Mucosa of descending colon (tissue), 3 donors: ENCODE results near the gene BRME1. TPM values are rescaled to one million over a fixed set of nuclear protein-coding genes. Genes with fewer than 3 reads are reported as not detected.

Experiments used
- ATAC-seq: fragments of 200-7000 bp; cut with Tn5 transposase; one replicate; pipeline ENCODE4 v1.9.1; 2020; ENCODE audit warnings: mild to moderate bottlenecking, moderate library complexity
- DNase-seq, 3 donors: peaks; one replicate each; pipeline ENCODE4 v3.0.0-alpha.2; 2020
- H3K36me3 ChIP-seq: fragments of 200-600 bp; one replicate; pipeline ENCODE4 v1.8.0; 2021; ENCODE audit warnings: low read depth, mild to moderate bottlenecking
- H3K4me1 ChIP-seq: fragments of 200-600 bp; one replicate; pipeline ENCODE4 v1.8.0; 2021; ENCODE audit warnings: low read depth, mild to moderate bottlenecking
- H3K4me3 ChIP-seq: fragments of 200-600 bp; one replicate; pipeline ENCODE4 v1.8.0; 2021; ENCODE audit warnings: mild to moderate bottlenecking
- H3K9me3 ChIP-seq: fragments of 200-600 bp; one replicate; pipeline ENCODE4 v1.8.0; 2021; ENCODE audit warnings: mild to moderate bottlenecking
- CTCF ChIP-seq: fragments of 200-600 bp; IDR thresholded peaks from one replicate; pipeline ENCODE4 v1.8.0; 2022; ENCODE audit warnings: antibody characterized with exemption, mild to moderate bottlenecking
- intact Hi-C, 2 donors: fragments of 100-400 bp; cut with DNase I in 1 of 2; cut with micrococcal nuclease in 1 of 2; formaldehyde crosslinking; loops; one replicate each; pipeline versions ENCODE4 v1.11.0 to v1.11.1; 2022; cut with DNase I, micrococcal nuclease
- total RNA-seq, 3 donors: library from RNA; stranded (reverse); fragmentation: NEBNext Ultra II Directional in 2 of 3; extraction: Animal tissue kit (Norgen Biotek cat#: 25700) in 2 of 3; gene quantifications; one replicate each; pipeline versions ENCODE4 v1.2.1 to v1.2.4, GENCODE V29; 2021 to 2023
- donor health status: DM: no; HTN: no; CAD: no; lungs with moderate emphysema.
- donor health status: DM: no; HTN: no; CAD: no.
- donor health status: DM: no; HTN: yes; CAD: no.

Gene BRME1
- total RNA-seq, 3 donors from 2014 or later, result 5.5 to 12.9 (median 10.8) TPM

GRCh38 chr19:13877303-13877702, 28.6 kb downstream of the BRME1 start:
- TF ChIP-seq CTCF, result no peak
- Histone ChIP-seq H3K9me3 (no peaks in the 10 kb centered on the region), H3K4me3 (no peak overlapping the region), H3K4me1 (peaks cover 29% of the 10 kb centered on the region), H3K36me3 (no peaks in the 10 kb centered on the region)
- ATAC-seq (no peak), DNase-seq (no peak)
- intact Hi-C loops, result no loop called here

DNA sequence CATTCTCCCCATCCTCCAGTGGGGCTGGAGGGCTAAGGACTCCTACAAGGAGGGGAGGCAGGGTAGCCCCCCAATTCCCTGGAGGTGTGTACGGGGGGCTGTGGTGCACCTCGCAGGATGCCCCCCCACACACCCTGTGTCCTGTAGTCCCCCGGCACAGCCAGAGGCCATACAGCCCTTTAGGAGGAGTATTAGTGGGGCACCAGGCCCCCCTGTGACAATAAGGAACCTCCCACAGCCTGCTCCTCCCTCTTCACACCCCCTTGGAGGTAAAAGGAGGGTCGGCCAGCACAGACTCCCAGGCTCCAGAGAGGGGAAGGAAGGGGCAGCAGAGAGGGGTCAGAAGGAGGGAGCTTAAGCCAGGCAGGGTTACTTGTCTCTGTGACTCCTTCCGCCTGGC, 29.1 kb downstream of the BRME1 start, which contains the start of gene NANOS3:
Gene NANOS3, plus strand, starts transcription at position 301 of the 400 bp plus-strand sequence. CDS start 115 bp downstream, outside the sequence.
- intact Hi-C loops, result no loop called here

DNA sequence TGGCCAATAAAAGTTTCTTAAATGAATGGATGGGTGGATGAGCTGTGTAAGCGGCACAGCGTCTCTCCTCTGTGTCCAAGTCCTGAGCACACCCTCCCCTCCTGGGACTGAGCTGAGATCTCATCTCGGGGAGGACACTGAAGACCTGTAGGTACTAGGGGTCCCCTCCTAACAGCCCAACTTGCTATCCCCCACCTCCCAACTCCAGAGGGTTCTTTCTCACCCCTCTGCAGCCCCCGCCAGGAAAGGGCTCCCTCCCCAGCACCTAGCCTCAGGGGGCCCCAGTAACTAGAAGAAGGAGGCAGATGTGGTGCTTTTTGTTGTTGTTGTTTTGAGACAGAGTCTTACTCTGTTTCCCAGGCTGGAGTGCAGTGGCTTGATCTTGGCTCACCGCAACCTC, 30.1 kb downstream of the BRME1 start:
- no peak for TF ChIP-seq CTCF
- intact Hi-C loops, result no loop called here
- no peaks in the 10 kb centered on the region for H3K9me3 ChIP-seq
- no peak for DNase-seq
- no peaks in the 10 kb centered on the region for H3K36me3 ChIP-seq
- no peak for ATAC-seq
- peaks cover 15% of the 10 kb centered on the region for H3K4me1 ChIP-seq
- H3K4me3 ChIP-seq, result no peak overlapping the region

More for the DNA sequence above, 29.1 kb downstream of the BRME1 start, which contains the start of gene NANOS3:
- Histone ChIP-seq H3K4me1 (peaks cover 24% of the 10 kb centered on the region), H3K9me3 (no peaks in the 10 kb centered on the region), H3K36me3 (no peaks in the 10 kb centered on the region), H3K4me3 (no peak within 1 kb of the TSS)
- no peak for TF ChIP-seq CTCF
- no peak for DNase-seq
- no peak for ATAC-seq

DNA sequence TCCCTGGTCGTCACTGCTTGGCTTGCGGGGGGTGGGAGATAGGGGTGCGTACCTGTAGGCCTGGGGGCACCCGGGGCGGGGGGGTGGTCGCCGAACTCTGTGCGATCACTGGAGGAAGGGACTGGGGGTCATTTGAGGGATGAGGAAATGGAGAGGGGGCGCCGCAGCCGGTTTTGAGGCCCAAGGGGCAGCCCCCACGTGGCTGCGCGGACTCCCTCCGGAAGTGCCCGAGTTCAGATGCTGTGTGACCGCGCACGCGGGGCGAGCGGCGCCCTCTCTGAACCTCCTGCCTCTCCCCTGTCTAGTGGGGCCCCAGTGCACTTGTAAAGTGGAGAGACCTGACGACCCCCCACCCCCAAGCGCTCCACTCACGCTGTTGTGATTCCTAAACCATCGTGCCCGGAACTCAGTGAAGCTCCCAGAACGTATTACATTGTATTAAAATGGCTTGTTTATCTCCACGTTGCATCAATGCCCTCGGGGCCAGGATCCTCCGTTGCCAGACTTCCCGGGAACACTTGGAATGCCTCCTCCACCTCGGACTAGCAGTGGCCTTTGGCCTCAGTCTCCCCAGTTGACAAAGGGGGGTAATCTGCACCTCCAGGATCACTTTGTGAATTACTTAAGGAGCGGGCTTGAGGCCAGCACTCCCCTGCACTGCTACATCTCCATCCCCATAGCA, 31.9 kb downstream of the BRME1 start:
- ATAC-seq (no peak), DNase-seq (no peak)
- H3K9me3 ChIP-seq, result no peaks in the 10 kb centered on the region
- H3K4me3 ChIP-seq, result no peak overlapping the region
- no peaks in the 10 kb centered on the region for H3K4me1 ChIP-seq
- no peaks in the 10 kb centered on the region for H3K36me3 ChIP-seq
- intact Hi-C loops, result no loop called here
- TF ChIP-seq CTCF, result no peak

- no peak overlapping the region for H3K4me3 ChIP-seq
- no peak for TF ChIP-seq CTCF
- ATAC-seq, result peak; percentile 70
- intact Hi-C loops, result no loop called here
- peak in 1 of 3 donors; percentile 76 for DNase-seq
- H3K4me1 ChIP-seq, result no peaks in the 10 kb centered on the region
- H3K9me3 ChIP-seq, result no peaks in the 10 kb centered on the region
- H3K36me3 ChIP-seq, result no peaks in the 10 kb centered on the region
Measured at GRCh38 chr19:13872695-13873389, 33.1 kb downstream of the BRME1 start.
